Measurements from ENCODE around the gene SLX4IP. TPM values are rescaled to one million over a fixed set of nuclear protein-coding genes. Genes with fewer than 3 reads are reported as not detected.

Gene SLX4IP
- total RNA-seq, 1 experiment from 2014 or later: 6.4 TPM

GRCh38 chr20:10584371-10584770 is 149.3 kb downstream of the SLX4IP start:
- Histone ChIP-seq H3K4me2 (ENCODE audit: low read length) (no peak overlapping the region), H3K79me2 (ENCODE audit: low read length) (peaks cover 10% of the 10 kb centered on the region; the same call in 1 of the 2 replicates), H3K36me3 (ENCODE audit: low read depth, low read length) (no peaks in the 10 kb centered on the region), H3K4me3 (ENCODE audit: low read length) (no peak overlapping the region), H3K9me3 (ENCODE audit: low read length) (no peaks in the 10 kb centered on the region), H3K9me2 (replicated peaks; ENCODE audit: low read length) (no peaks in the 10 kb centered on the region), H3K4me1 (ENCODE audit: insufficient read depth, low read length) (peaks cover 41% of the 10 kb centered on the region), H3F3A (ENCODE audit: low read length, unreplicated experiment) (no peaks in the 10 kb centered on the region), H3K27me3 (ENCODE audit: low read length) (no peaks in the 10 kb centered on the region), H3K27ac (ENCODE audit: low read length) (no peak overlapping the region), H2AFZ (ENCODE audit: low read length) (no peak overlapping the region), H3K9ac (ENCODE audit: low read length) (no peak overlapping the region), H4K20me1 (ENCODE audit: low read length) (no peaks in the 10 kb centered on the region)
- BruUV-seq (replicated peaks): no TSS peak
- ChIA-PET POLR2A (ENCODE audit: unreplicated experiment) (no interaction called here), CTCF (no interaction called here)
- no peak for DNase-seq
- TF ChIP-seq CTCF (conservative IDR thresholded peaks at IDR 0.05; ENCODE audit: low read depth, low read length) (no peak), EZH2phosphoT487 (IDR thresholded peaks at IDR 0.05; ENCODE audit: borderline replicate concordance, low read length) (no peak), EZH2 (IDR thresholded peaks at IDR 0.05; ENCODE audit: low read length, unreplicated experiment) (no peak)
- ATAC-seq: no peak
- intact Hi-C loops (cut with micrococcal nuclease): no loop called here

- H3K9me2 ChIP-seq (replicated peaks; ENCODE audit: low read length): no peaks in the 10 kb centered on the region
These were observed 150.2 kb downstream of the SLX4IP start for GRCh38 chr20:10585308-10585707.

More at GRCh38 chr20:10585308-10585707, 150.2 kb downstream of the SLX4IP start:
- Histone ChIP-seq H3K4me1 (ENCODE audit: insufficient read depth, low read length) (peaks cover 32% of the 10 kb centered on the region), H2AFZ (ENCODE audit: low read length) (no peak overlapping the region), H4K20me1 (ENCODE audit: low read length) (no peaks in the 10 kb centered on the region), H3K27ac (ENCODE audit: low read length) (no peak overlapping the region), H3K36me3 (ENCODE audit: low read depth, low read length) (no peaks in the 10 kb centered on the region), H3K9ac (ENCODE audit: low read length) (no peak overlapping the region), H3K9me3 (ENCODE audit: low read length) (no peaks in the 10 kb centered on the region), H3K4me2 (ENCODE audit: low read length) (no peak overlapping the region), H3F3A (ENCODE audit: low read length, unreplicated experiment) (no peaks in the 10 kb centered on the region), H3K4me3 (ENCODE audit: low read length) (no peak overlapping the region), H3K27me3 (ENCODE audit: low read length) (no peaks in the 10 kb centered on the region), H3K79me2 (ENCODE audit: low read length) (peaks cover 7% of the 10 kb centered on the region; the same call in 1 of the 2 replicates)
- intact Hi-C loops (cut with micrococcal nuclease): loop anchor here (5.0 kb wide), 1 partner anchor 1708 kb away; no protein-coding TSS in a partner anchor
- DNase-seq (no peak), ATAC-seq (no peak)
- CTCF ChIA-PET: no interaction called here
- POLR2A ChIA-PET (ENCODE audit: unreplicated experiment): no interaction called here
- TF ChIP-seq EZH2 (IDR thresholded peaks at IDR 0.05; ENCODE audit: low read length, unreplicated experiment) (no peak), CTCF (conservative IDR thresholded peaks at IDR 0.05; ENCODE audit: low read depth, low read length) (no peak), EZH2phosphoT487 (IDR thresholded peaks at IDR 0.05; ENCODE audit: borderline replicate concordance, low read length) (no peak)
- BruUV-seq (replicated peaks): no TSS peak

All from PC-3 (cell line).